Nucleus accumbens (tissue), 56 donors: ENCODE data around the gene LIN7B.

Experiments used
- DNase-seq, 56 donors: peaks; one replicate each; lab custom pipeline; 2025; lab: John Stamatoyannopoulos, UW

LIN7B gene

DNA sequence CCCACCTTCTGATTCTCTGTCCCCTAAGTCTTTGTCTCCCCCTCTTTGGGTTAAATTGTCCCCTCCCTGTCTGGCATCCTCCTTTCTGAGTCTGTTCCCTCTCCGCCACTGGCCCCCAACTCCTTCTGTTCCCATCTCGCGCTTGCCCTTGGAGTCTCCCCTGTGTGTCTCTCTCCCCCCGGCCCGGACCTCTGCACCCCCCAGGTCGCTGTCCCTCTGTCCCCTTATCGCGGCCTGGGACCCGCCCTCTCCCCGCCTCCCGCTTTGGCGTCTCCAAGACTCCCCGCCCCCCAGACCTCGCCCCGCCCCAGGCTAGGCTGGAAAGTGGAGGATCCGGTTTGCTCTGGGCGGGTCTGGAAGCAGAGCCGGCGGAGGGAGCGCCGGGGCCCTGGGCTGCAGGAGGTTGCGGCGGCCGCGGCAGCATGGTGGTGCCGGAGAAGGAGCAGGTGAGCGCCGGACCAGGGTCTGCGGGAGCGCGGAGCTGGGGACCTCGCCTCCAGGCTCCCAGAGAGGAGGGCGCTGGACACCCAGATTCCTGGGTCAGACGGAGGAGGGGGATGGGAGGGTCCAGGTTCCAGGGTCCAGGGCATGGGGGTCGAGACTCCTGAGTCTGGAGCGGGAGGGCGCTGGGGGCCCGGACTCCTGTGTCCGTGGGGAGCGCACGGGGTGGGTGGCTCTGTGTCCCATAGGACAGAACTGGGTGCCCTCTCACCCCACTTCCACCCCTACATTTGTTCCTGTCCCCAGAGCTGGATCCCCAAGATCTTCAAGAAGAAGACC lies 43.5 kb downstream of the LIN7B start, which contains the start of gene TRPM4:
TRPM4 (plus strand) TSS at position 348 of the 780 bp plus-strand sequence; CDS start at position 423, 75 bp downstream.
- DNase-seq = peak in 47 of 56 donors; percentile 11 to 80 (median 43)

DNA sequence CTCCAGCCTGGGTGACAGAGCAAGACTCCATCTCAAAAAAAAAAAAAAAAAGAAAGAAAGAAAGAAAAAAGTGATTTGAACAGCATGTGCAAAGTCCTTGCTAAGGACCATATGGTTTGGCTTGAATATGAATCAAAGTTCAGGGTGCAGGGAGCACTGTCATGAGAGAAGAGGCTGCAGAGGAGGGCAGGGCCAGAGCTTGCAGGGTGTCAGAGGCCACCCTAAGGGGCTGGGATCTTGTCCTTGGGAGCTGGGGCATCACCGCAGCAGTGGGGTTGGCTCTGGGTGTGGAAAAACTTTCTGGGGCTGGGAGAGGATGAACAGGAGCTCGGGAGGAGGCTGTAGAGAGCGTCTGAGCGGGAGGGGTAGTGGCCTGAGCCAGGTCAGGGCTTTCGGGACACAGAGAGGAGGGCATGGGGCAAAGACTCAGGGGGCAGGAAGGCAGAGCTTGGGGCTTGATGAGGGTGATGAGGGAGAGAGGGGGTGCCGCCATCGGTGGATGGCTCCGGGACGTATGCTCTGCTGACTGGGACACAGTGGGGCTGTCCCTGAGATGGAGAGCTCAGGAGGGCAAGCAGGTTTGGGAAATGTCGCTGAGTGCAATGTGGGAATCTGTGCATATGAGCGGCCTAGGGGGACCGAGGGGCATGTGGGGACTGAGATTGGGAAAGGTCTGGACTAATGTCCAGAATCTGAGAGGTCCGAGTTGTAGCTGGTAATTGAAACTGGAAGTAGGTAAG lies 46.5 kb downstream of the LIN7B start:
- no peak for DNase-seq

DNA sequence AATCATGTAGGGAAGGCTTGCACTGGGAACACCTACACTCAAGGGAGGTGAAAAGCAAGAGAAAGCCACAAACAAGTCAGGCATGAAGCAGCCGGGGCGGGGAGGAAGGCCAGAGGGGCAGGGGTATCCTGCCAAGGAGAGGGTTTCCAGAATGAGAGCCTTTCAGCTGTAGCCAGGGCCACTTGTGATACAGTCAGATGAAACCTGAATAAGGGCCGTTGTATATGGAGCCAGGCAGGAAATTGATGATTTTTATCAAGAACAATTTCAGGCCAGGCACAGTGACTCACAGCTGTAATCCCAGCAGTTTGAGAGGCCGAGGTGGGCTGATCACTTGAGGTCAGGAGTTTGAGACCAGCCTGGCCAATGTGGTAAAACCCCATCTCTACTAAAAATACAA lies 47.8 kb downstream of the LIN7B start:
- no peak for DNase-seq

DNA sequence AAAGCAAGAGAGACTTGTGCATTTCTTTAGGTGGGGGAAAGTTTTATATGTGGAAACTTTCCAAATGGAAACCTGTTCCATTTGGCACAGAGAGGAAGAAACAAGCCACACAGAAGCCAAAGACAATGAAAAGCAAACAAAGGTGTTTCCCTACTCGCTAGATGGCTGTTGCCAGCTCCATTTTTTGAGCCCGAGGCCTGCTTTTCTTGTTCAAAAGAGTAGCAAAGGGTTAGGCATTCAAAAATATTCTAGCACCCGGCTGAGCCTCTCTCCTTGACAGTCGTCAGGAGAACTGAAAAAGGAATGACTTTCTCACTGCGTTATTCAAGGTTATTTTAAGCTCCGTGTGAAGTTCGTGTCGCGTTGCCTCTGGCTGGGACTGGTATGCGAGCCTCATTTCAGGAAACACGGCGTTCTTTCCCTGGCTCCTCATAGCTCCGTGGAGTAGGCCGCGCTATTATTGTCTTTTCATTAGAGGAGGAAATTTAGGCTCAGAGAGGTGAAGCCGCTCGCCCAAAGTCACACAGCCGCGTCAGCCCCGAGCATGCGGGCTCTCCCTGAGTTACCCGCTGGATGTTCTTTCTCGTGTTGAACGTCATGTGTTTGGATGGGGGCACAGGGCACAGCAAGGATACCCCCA lies 51.1 kb downstream of the LIN7B start:
- DNase-seq = peak in 22 of 56 donors; percentile 3 to 60 (median 28)

DNA sequence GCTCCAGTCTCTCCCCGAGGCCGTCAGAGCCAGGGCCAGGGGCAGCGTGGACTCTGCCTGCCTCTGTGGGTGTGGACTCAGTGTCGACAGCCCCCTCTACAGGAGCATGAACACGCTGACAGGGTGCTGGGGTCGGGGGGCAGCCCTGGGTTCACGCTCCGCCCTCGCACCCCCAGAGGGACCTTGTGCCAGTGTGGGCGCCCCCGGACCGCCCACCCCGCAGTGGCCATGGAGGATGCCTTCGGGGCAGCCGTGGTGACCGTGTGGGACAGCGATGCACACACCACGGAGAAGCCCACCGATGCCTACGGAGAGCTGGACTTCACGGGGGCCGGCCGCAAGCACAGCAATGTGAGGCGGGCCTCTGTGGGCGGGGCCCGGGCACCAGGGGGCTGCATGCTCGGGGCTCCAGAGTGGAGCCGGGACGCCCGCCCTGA lies 51.7 kb downstream of the LIN7B start:
- peak in 1 of 56 donors; percentile 7 for DNase-seq

DNA sequence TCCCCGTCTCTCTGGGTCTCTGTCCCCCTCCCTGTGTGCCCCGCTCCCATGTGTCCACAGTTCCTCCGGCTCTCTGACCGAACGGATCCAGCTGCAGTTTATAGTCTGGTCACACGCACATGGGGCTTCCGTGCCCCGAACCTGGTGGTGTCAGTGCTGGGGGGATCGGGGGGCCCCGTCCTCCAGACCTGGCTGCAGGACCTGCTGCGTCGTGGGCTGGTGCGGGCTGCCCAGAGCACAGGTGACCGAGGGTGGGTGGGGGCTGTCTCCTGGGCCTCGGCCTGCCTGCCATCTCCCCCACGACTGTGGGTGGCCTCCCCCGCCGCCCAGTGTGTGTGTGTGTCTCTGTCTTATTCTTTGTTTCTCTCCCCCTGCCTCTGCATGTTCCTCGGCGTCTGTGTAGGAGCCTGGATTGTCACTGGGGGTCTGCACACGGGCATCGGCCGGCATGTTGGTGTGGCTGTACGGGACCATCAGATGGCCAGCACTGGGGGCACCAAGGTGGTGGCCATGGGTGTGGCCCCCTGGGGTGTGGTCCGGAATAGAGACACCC lies 53.8 kb downstream of the LIN7B start:
- no peak for DNase-seq
